Kidney (tissue), 14 donors: ENCODE measurements around the gene TIFAB. TPM values are rescaled to one million over a fixed set of nuclear protein-coding genes. Genes with fewer than 3 reads are reported as not detected.

Source experiments
- DNase-seq, 5 donors: peaks; one replicate each; pipeline ENCODE4 v3.0.0-alpha.2; 2013 to 2020
- FAIRE-seq: peaks from 2 replicates; lab custom pipeline; 2012; peaks lifted over from hg19 to GRCh38; lab: Jason Lieb, UNC
- H3K27ac ChIP-seq, 2 donors: one replicate each; pipeline ENCODE4 v1.7.0; 2013; ENCODE audit warnings: low read depth in 2 of 2, low read length in 2 of 2, inconsistent platforms in 1 of 2
- H3K27me3 ChIP-seq: one replicate; pipeline ENCODE4 v1.7.1; 2013; ENCODE audit warnings: low read length, inconsistent platforms; ENCODE audit not compliant: control insufficient read depth, insufficient read depth
- H3K36me3 ChIP-seq, 3 donors: one replicate each; pipeline versions ENCODE4 v1.7.0 to v1.7.1; 2013; ENCODE audit warnings: low read length in 3 of 3, control low read depth in 1 of 3, inconsistent platforms in 1 of 3; ENCODE audit not compliant: insufficient read depth in 3 of 3, control insufficient read depth in 2 of 3
- H3K4me1 ChIP-seq, 3 donors: one replicate each; pipeline versions ENCODE4 v1.7.0 to v1.7.1; 2013; ENCODE audit warnings: low read length in 3 of 3, inconsistent platforms in 1 of 3, low read depth in 1 of 3; ENCODE audit not compliant: control insufficient read depth in 2 of 3, insufficient read depth in 2 of 3
- H3K4me3 ChIP-seq, 3 donors: one replicate each; pipeline versions ENCODE4 v1.7.0 to v1.8.1; 2013; ENCODE audit warnings: low read length in 3 of 3, control low read depth in 1 of 3, inconsistent platforms in 1 of 3
- H3K9ac ChIP-seq, 3 donors: one replicate each; pipeline versions ENCODE4 v1.7.0 to v1.7.1; 2013; ENCODE audit warnings: low read length in 3 of 3, control low read depth in 1 of 3, inconsistent platforms in 1 of 3
- H3K9me3 ChIP-seq, 3 donors: one replicate each; pipeline versions ENCODE4 v1.7.0 to v1.7.1; 2013; ENCODE audit warnings: low read length in 3 of 3, control low read depth in 1 of 3, inconsistent platforms in 1 of 3; ENCODE audit not compliant: control insufficient read depth in 2 of 3, insufficient read depth in 1 of 3
- intact Hi-C: fragments of 100-400 bp; cut with DNase I; formaldehyde crosslinking; loops from one replicate; pipeline ENCODE4 v1.11.1; 2022
- polyA plus RNA-seq: library from polyadenylated mRNA; stranded (reverse); fragments of 350-450 nt; fragmentation: Illumina TruSeq; extraction: RNeasy Lipid Tissue Mini Kit (QIAGEN cat#74804); gene quantifications from one replicate; pipeline ENCODE4 v1.2.3, GENCODE V29; 2014; ENCODE audit warnings: low read depth, low replicate concordance; ENCODE audit not compliant: insufficient read depth
- total RNA-seq: library from RNA; stranded (reverse); fragmentation: NEBNext Ultra II Directional; extraction: Animal tissue kit (Norgen Biotek cat#: 25700); gene quantifications from one replicate; pipeline ENCODE4 v1.2.1, GENCODE V29; 2021
- TF ChIP-seq, protein P1 (sequence below): IDR thresholded peaks from 3 replicates; pipeline ENCODE4 v1.5.1; 2012; ENCODE audit warnings: mild to moderate bottlenecking, moderate library complexity, borderline replicate concordance; ENCODE audit not compliant: insufficient read depth; ENCODE audit errors: extremely low read depth
- donor health status: control.
- donor health status: control.
- donor health status: control.
- donor health status: control.
- donor health status: control.
- donor health status: DM: yes; HTN: yes; CAD: no.
- donor health status: Normal renal cell carcinoma (clear cell type).

Gene TIFAB
- total and polyA plus RNA-seq, 2 donors from 2014 or later = 0.13 TPM; not detected in 1

DNA sequence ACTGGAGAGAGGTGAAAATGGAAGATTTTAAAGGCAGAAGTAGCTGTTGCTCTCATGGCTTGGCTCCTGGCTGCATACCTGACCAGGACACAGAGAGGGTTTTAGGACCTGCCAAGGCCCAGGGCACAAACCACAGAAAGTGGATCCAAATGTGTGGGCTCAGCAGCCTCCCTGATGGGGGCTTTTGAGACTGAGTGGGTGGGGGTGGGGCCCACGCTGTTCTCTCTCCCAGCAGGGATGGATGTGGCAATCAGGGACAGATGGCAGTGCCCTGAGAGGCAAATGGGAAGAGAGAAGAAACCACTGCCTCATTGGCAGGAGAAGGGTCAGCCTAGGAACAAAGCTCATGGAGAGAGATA lies 34.9 kb upstream of the TIFAB start:
- H3K27me3 ChIP-seq = peaks cover 29% of the 10 kb centered on the region

GRCh38 chr5:135486131-135487036 lies 34.2 kb upstream of the TIFAB start:
- no peak overlapping the region for H3K27ac ChIP-seq
- no peaks in the 10 kb centered on the region for H3K9me3 ChIP-seq
- peaks cover 26% of the 10 kb centered on the region for H3K27me3 ChIP-seq
- DNase-seq (no peak), FAIRE-seq (no peak)
- H3K36me3 ChIP-seq = no peaks in the 10 kb centered on the region
- no peak overlapping the region for H3K4me3 ChIP-seq
- no peak overlapping the region for H3K9ac ChIP-seq
- intact Hi-C loops = no loop called here
- peaks cover 0 to 2% (median 0%) of the 10 kb centered on the region in 3 donors for H3K4me1 ChIP-seq
- TF ChIP-seq, protein P1, sequence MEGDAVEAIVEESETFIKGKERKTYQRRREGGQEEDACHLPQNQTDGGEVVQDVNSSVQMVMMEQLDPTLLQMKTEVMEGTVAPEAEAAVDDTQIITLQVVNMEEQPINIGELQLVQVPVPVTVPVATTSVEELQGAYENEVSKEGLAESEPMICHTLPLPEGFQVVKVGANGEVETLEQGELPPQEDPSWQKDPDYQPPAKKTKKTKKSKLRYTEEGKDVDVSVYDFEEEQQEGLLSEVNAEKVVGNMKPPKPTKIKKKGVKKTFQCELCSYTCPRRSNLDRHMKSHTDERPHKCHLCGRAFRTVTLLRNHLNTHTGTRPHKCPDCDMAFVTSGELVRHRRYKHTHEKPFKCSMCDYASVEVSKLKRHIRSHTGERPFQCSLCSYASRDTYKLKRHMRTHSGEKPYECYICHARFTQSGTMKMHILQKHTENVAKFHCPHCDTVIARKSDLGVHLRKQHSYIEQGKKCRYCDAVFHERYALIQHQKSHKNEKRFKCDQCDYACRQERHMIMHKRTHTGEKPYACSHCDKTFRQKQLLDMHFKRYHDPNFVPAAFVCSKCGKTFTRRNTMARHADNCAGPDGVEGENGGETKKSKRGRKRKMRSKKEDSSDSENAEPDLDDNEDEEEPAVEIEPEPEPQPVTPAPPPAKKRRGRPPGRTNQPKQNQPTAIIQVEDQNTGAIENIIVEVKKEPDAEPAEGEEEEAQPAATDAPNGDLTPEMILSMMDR = no peak

More for the DNA sequence above, 34.9 kb upstream of the TIFAB start:
- intact Hi-C loops = no loop called here
- peaks cover 0 to 2% (median 0%) of the 10 kb centered on the region in 3 donors for H3K4me1 ChIP-seq
- DNase-seq (no peak), FAIRE-seq (no peak)
- H3K27ac ChIP-seq = no peak overlapping the region
- no peak overlapping the region for H3K4me3 ChIP-seq
- TF ChIP-seq, protein P1 = no peak
- H3K9me3 ChIP-seq = no peaks in the 10 kb centered on the region
- no peak overlapping the region for H3K9ac ChIP-seq
- no peaks in the 10 kb centered on the region for H3K36me3 ChIP-seq

GRCh38 chr5:135484674-135485086 lies 32.5 kb upstream of the TIFAB start:
- no peak for DNase-seq
- intact Hi-C loops = no loop called here
- TF ChIP-seq, protein P1 = no peak
- Histone ChIP-seq H3K9ac (no peak overlapping the region), H3K27me3 (peaks cover 15% of the 10 kb centered on the region), H3K4me3 (no peak overlapping the region), H3K9me3 (no peaks in the 10 kb centered on the region), H3K36me3 (no peaks in the 10 kb centered on the region), H3K27ac (no peak overlapping the region), H3K4me1 (no peaks in the 10 kb centered on the region)
- no peak for FAIRE-seq
